ENCODE results near the gene FKBP2.

Gene FKBP2

GRCh38 chr11:64218628-64219353 lies 22.1 kb upstream of the FKBP2 start:
- in situ Hi-C loops (cut with MboI; ENCODE audit: low sequenced_read_pairs), result no loop called here

DNA sequence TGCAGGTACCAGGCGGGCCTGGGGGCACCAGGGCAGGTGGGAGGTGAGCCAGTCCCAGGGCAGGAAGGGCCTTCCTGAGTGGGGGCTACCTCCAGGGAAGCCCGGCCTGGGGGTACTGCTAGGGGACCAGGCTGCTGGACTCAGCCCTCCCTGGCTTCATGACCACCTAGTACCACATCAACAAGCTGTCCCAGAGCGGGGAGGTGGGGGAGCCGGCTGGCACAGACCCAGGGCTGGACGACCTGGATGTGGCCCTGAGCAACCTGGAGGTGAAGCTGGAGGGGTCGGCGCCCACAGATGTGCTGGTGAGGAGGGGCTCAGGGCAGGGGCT lies 21.6 kb upstream of the FKBP2 start:
- in situ Hi-C loops (cut with MboI; ENCODE audit: low sequenced_read_pairs), result no loop called here

DNA sequence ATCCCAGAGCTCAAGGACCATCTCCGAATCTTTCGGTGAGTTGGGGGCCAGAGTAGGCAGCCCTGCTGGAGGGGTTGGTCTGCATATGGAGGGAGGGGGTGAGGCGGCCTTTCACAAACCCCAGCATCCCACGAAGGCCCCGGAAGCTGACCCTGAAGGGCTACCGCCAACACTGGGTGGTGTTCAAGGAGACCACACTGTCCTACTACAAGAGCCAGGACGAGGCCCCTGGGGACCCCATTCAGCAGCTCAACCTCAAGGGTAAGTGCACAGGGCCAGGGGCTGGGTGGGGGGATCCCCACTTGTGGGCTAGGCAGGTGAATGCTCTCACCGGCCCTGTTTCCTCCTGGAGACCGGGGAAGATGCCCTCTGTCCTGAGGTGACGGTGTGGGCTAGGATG lies 21.1 kb upstream of the FKBP2 start:
- in situ Hi-C loops (cut with MboI; ENCODE audit: low sequenced_read_pairs), result no loop called here

- in situ Hi-C loops (cut with MboI; ENCODE audit: low sequenced_read_pairs), result no loop called here
Measured at GRCh38 chr11:64220271-64220670, 20.6 kb upstream of the FKBP2 start.

DNA sequence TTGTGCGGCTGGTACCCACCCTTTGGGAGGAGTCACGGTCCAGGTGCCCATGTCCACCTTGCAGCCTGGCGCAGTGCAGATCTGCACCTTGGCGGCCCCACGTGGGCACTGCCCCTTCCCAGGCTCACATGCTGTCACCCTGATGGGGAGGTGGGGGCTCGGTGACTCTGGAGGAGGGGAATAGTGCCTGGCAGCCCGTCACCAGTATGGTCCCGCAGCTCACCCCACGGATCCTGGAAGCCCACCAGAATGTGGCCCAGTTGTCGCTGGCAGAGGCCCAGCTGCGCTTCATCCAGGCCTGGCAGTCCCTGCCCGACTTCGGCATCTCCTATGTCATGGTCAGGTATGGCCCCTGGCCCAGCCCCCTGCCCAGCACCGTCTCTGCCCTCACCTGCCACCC lies 20.1 kb upstream of the FKBP2 start:
- in situ Hi-C loops (cut with MboI; ENCODE audit: low sequenced_read_pairs), result no loop called here

GRCh38 chr11:64222651-64223000 lies 18.3 kb upstream of the FKBP2 start:
- in situ Hi-C loops (cut with MboI; ENCODE audit: low sequenced_read_pairs), result no loop called here

GRCh38 chr11:64223001-64223651 lies 17.8 kb upstream of the FKBP2 start:
- in situ Hi-C loops (cut with MboI; ENCODE audit: low sequenced_read_pairs), result no loop called here

DNA sequence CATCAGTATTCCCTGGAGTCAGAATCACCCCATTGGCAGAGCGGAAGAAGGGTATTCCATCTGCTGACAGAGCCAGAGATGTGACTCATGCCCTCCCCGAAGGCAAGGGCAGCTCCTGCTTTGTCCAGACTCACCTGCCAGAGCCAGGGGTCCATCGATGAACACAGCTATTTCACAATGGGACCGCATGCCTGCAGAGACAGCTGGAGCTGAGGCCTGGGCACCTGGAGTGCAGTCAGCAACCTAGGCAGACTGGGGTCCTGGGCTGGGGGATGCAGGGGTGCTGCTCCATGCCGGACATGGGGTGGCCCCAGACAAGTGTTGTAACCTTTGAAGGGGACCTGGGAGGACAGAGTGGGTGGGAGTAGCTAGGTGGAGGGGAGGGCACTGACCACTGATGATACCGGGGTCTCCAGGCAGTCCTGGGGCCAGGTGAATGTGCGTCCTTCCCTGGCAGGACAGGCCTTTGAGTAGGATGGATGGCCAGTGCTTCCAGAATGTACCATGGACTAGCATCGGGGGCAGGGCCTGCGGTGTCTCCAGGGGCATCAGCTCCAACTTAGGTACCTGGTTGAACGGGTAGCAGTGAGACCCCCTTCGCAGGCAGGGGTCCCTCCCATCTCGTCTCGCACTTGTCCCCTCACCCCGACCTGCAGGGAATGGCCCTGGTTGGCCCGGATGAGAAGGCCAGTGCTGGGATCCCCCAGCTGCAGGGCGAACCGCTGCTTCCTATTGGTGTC lies 16.6 kb upstream of the FKBP2 start:
- in situ Hi-C loops (cut with MboI; ENCODE audit: low sequenced_read_pairs), result no loop called here

DNA sequence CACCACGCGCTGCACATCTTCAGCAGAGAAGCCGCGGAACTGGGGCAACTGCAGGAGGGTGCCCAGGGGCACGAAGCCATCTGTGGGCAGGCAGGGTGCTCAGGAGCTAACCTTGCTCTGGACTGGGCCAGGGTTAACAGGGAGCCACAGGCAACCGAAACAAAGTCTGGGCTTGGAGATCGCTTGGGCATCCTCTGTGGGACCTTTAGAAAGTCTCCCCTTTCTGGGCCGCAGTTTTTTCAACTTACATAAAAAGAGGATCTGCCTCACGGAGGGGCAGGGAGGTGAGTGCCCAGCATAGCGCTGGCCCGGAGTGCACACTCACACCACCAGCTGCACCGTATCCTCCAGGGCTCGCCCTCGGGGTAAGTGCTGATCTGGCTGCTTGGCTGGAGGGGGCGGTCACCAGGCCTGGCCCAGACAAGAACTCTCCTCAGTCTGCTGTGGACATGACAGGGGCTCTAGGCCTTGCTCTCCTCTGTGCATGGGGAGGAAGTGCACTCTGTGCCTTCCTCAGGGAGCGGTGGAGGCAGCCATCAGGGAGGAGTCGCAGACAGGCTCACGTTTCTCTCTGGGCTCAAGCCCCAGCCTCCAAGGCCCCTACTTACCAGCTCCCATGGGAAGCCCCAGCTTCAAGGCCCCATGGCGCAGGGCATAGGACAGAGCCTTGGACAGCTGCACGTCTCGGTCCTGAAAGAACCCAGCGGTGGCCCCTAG lies 15.8 kb upstream of the FKBP2 start:
- in situ Hi-C loops (cut with MboI; ENCODE audit: low sequenced_read_pairs), result no loop called here

- in situ Hi-C loops (cut with MboI; ENCODE audit: low sequenced_read_pairs), result no loop called here
Measured at GRCh38 chr11:64225608-64226506, 15.0 kb upstream of the FKBP2 start, which contains the start of the genes NUDT22 and TRPT1. Gene NUDT22, plus strand, starts transcription at chr11:64226274. Its CDS starts 379 bp downstream, at chr11:64226653. Gene TRPT1, minus strand, starts transcription at chr11:64226186. Its CDS starts 326 bp downstream, at chr11:64225860.

GRCh38 chr11:64226507-64227051 lies 14.3 kb upstream of the FKBP2 start:
- in situ Hi-C loops (cut with MboI; ENCODE audit: low sequenced_read_pairs), result no loop called here

DNA sequence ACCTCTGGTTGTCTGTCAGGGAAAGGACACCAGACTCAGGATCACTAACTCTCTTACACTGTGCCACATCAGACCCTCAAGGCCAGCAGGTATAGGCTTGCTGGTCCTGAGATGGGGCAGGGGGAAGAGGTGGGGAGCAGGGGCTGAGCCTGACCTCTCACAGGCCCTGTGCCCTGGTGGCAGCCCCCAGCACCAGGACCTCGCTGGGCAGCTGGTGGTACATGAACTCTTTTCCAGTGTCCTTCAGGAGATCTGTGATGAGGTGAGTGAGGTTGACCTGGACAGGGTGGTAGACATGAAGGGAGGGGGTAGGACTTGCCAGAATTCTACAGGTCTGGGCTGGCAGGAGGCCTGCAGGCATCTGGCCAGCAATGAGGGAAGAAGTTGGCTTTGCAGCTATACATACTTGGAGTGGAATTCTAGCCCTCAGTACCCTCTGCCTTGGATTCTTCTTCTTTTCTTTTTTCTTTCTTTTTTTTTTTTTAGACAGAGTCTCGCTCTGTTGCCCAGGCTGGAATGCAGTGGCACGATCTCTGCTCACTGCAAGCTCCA lies 13.4 kb upstream of the FKBP2 start:
- in situ Hi-C loops (cut with MboI; ENCODE audit: low sequenced_read_pairs), result no loop called here

GRCh38 chr11:64229090-64229743 lies 11.7 kb upstream of the FKBP2 start:
- in situ Hi-C loops (cut with MboI; ENCODE audit: low sequenced_read_pairs), result no loop called here

- in situ Hi-C loops (cut with MboI; ENCODE audit: low sequenced_read_pairs), result no loop called here
Measured at GRCh38 chr11:64229744-64230170, 11.1 kb upstream of the FKBP2 start.

- in situ Hi-C loops (cut with MboI; ENCODE audit: low sequenced_read_pairs), result no loop called here
Measured at GRCh38 chr11:64230171-64230984, 10.5 kb upstream of the FKBP2 start, which contains the start of gene DNAJC4. Gene DNAJC4, plus strand, starts transcription at chr11:64230548. Its CDS starts 307 bp downstream, at chr11:64230855.

- in situ Hi-C loops (cut with MboI; ENCODE audit: low sequenced_read_pairs), result no loop called here
Measured at GRCh38 chr11:64230985-64231365, 9.9 kb upstream of the FKBP2 start.

DNA sequence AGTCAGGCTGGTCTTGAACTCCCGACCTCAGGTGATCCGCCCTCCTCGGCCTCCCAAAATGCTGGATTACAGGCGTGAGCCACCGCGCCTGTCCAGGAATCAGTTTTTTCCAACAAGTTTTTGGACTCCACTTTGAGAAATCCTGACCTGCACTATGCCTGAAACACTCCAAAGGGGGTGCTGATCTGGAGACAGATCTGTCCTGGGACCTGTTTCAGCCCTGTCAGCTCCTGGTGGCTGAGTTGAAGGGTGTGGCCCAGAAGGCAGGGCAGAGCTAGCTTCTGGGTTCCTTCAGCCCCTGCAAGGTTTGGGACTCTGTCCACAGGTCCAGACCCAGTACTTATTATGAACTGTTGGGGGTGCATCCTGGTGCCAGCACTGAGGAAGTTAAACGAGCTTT lies 9.3 kb upstream of the FKBP2 start:
- in situ Hi-C loops (cut with MboI; ENCODE audit: low sequenced_read_pairs), result no loop called here

Data from HL-60/S4 treated with retinoic acid at 250 ng/mL for 4 days and 3 days (cell line).